Motor neuron (in vitro differentiated cells): ENCODE measurements around the gene NFE2. TPM values are rescaled to one million over a fixed set of nuclear protein-coding genes. Genes with fewer than 3 reads are reported as not detected.
"Not testable (repeated sequence)": the region's sequence is repeated elsewhere in the genome, so short reads cannot be mapped to it uniquely, and the experiment has no call there.

Source experiments
- ATAC-seq, 8 experiments: fragments of 200-7000 bp; cut with Tn5 transposase; replicated peaks in 6 of 8; 2 replicates each; pipeline ENCODE4 v1.8.0; 2021; ENCODE audit warnings: mild to moderate bottlenecking in 8 of 8, moderate library complexity in 8 of 8
- H3K27ac ChIP-seq, 2 donors: fragments of 250-450 bp; sonication (Bioruptor Pico); 2 replicates each; pipeline ENCODE4 v1.9.0; 2021; ENCODE audit warnings: antibody characterized with exemption in 2 of 2, mild to moderate bottlenecking in 2 of 2, moderate library complexity in 1 of 2
- H3K4me1 ChIP-seq, 2 donors: fragments of 250-450 bp; sonication (Bioruptor Pico); replicated peaks in 1 of 2; 2 replicates each; pipeline ENCODE4 v1.6.1; 2021; ENCODE audit warnings: antibody characterized with exemption in 2 of 2, mild to moderate bottlenecking in 2 of 2, moderate library complexity in 1 of 2
- H3K4me3 ChIP-seq, 5 donors: fragments of 250-450 bp; sonication (Bioruptor Pico); 2 replicates each; pipeline ENCODE4 v1.9.0; 2021; ENCODE audit warnings: antibody characterized with exemption in 5 of 5, mild to moderate bottlenecking in 5 of 5, moderate library complexity in 4 of 5
- WGBS, 10 experiments: fragments of 450-650 bp; shearing (Covaris generic); methylation state at CpG; one replicate each; pipeline ENCODE4 v1.0.0; 2022; 5-methylcytosine and 5-hydroxymethylcytosine counted together
- in situ Hi-C, 9 experiments: fragments of 400-800 bp; cut with MboI; loops; one replicate each; pipeline ENCODE4 v1.15.0; 2021; ENCODE audit warnings: low sequenced_read_pairs in 9 of 9, low pct_unique_long_range_greater_than_20kb in 2 of 9; ENCODE audit not compliant: unreplicated experiment in 9 of 9
- total RNA-seq, 8 experiments: library from RNA; unstranded; fragments of 300-600 nt; gene quantifications; 2 replicates each; pipeline versions ENCODE4 v1.2.3 to v1.2.4, GENCODE V29; 2022

The NFE2 gene
- total RNA-seq, 8 experiments from 2014 or later = 0.08 to 17.8 (median 1.6) TPM; not detected in 1

GRCh38 chr12:54329759-54330158 is 28.9 kb upstream of the NFE2 start:
- 24 to 80% (median 60%) methylated on average over 1 to 2 of the region's 5 CpGs; no CpG with 5 or more reads in 5 of the 10 experiments for WGBS, 10 experiments
- in situ Hi-C loops = no loop called here
- ATAC-seq = peak in 4 of 8 experiments; percentile 6 to 48 (median 8)
- Histone ChIP-seq H3K4me3 (no peak overlapping the region), H3K4me1 (peaks cover 22 to 56% of the 10 kb centered on the region in 2 donors), H3K27ac (peak overlapping the region; percentile 35 to 48)

DNA sequence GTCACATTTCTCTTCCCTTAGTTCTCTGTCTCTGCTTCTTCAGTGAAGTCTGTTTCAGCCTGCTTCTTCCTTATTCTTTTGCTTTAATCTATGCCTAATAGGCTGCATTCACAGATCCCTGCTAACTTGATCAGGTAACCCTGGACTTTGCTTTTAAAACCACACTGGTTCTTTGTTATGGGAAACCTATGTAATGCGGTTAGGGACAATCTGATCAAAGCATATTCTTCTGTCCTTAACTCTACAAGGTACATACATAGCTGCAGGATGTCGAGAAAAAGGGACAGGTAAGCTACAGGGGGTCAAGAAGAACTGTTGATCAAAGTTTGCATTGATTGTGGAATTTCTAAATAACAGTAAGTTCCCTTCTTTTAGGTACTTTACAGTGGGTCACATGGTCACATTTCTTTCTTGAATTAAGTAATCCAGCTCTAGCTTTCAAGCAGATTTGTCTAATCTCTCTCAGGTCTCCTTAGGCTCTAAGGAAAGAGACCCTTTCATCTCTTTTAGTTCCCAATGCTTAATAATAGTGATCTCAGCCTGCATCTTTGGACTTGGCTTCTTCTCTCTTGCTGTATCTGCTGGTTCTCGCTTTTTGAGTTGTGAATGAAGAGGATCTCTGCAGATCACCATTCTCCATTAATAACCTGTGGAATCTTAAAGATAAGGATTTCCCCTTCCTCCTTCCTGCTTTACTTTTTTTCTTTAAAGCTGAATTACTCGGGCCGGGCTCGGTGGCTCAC is 28.0 kb upstream of the NFE2 start:
- whole genome bisulfite sequencing, 10 experiments = 50 to 82% (median 73%) methylated on average over 1 to 6 of the region's 6 CpGs
- Histone ChIP-seq H3K27ac (no peak overlapping the region), H3K4me3 (no peak overlapping the region), H3K4me1 (peaks cover 25 to 56% of the 10 kb centered on the region in 2 donors)
- in situ Hi-C loops = no loop called here
- ATAC-seq = no peak

DNA sequence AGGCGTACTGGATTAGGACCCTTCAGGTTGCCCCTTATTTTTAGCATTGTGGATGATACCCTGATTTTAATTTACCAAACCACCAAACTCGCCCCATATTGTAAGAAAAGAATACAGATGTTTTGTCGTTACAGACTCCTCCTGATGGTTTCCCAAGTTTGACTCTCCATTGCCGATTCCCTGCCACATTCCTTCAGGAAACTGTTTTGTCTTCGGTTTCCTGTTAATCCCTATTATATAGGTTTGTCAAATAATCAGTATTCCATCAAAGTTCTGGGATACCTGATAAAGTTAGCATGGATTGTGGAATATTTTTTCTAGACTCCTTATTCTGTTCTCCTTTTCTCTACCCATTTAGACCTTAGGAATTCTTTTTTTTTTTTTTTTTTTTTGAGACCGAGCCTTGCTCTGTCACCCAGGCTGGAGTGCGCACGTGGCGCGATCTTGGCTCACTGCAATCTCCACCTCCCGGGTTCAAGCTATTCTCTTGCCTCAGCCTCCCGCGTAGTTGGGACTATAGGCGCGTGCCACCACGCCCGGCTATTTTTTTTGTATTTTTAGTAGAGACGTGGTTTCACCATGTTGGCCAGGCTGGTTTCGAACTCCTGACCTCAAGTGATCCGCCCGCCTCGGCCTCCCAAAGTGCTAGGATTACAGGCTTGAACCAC is 24.8 kb upstream of the NFE2 start:
- ATAC-seq, in situ Hi-C loops: not testable (repeated sequence)
- WGBS, 10 experiments = 0 to 73% (median 27%) methylated on average over 3 to 19 of the region's 22 CpGs
- peaks cover 21 to 30% of the 10 kb centered on the region in 2 donors for H3K4me1 ChIP-seq
- peak overlapping the region; percentile 94 to 98 for H3K27ac ChIP-seq
- peak overlapping the region; percentile 64 to 92 (median 68) for H3K4me3 ChIP-seq

- Histone ChIP-seq H3K4me1 (peaks cover 13 to 25% of the 10 kb centered on the region in 2 donors), H3K27ac (peak within 1 kb of the TSS; percentile 94 to 98), H3K4me3 (peak within 1 kb of the TSS; percentile 64 to 92 (median 68))
- peak; percentile 96 to 99 (median 98) for ATAC-seq
- in situ Hi-C loops = no loop called here
- 0 to 20% (median 1%) methylated on average over 2 to 14 of the region's 34 CpGs; no CpG with 5 or more reads in 1 of the 10 experiments for WGBS, 10 experiments
Measured at GRCh38 chr12:54324617-54325441, 24.0 kb upstream of the NFE2 start, which contains the start of gene COPZ1. Gene COPZ1 (plus strand): TSS chr12:54325131. CDS start chr12:54325164, 33 bp downstream.

- 29 to 100% (median 83%) methylated on average over 1 to 4 of the region's 5 CpGs; no CpG with 5 or more reads in 1 of the 10 experiments for WGBS, 10 experiments
- no peak for ATAC-seq
- in situ Hi-C loops = no loop called here
- Histone ChIP-seq H3K27ac (no peak overlapping the region), H3K4me1 (peaks cover 7 to 9% of the 10 kb centered on the region in 2 donors), H3K4me3 (no peak overlapping the region)
Measured at GRCh38 chr12:54321363-54321762, 20.5 kb upstream of the NFE2 start.

GRCh38 chr12:54312309-54312708 is 11.5 kb upstream of the NFE2 start:
- H3K4me1 ChIP-seq, H3K4me3 ChIP-seq, H3K27ac ChIP-seq, in situ Hi-C loops: not testable (repeated sequence)
- peak in 1 of 8 experiments; percentile 26 for ATAC-seq
- WGBS, 10 experiments = 33 to 100% (median 82%) methylated on average over 1 to 7 of the region's 7 CpGs; no CpG with 5 or more reads in 2 of the 10 experiments

DNA sequence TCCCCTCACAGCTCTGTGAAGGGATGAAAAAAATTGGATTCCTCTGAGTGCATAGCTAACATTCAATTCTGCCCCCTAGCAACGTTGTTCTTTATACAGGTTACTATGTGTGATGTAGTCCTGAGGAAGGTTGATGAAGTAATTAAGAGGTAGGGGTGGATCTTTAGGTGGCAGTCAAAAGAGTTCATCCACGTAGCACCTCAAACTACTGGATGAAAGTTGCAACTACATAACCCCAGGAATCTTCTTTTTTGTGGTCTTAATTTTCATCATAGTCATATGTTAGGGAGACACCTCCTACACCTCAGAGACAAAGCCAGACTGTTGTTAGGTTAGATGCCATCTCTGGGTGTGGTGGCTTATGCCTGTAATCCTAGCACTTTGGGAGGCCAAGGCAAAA is 10.2 kb upstream of the NFE2 start:
- Histone ChIP-seq H3K4me1 (no peaks in the 10 kb centered on the region), H3K4me3 (no peak overlapping the region), H3K27ac (no peak overlapping the region)
- in situ Hi-C loops = no loop called here
- peak in 1 of 8 experiments; percentile 78 for ATAC-seq
- 20 to 67% (median 49%) methylated on average over 1 to 2 of the region's 2 CpGs; no CpG with 5 or more reads in 4 of the 10 experiments for WGBS, 10 experiments

DNA sequence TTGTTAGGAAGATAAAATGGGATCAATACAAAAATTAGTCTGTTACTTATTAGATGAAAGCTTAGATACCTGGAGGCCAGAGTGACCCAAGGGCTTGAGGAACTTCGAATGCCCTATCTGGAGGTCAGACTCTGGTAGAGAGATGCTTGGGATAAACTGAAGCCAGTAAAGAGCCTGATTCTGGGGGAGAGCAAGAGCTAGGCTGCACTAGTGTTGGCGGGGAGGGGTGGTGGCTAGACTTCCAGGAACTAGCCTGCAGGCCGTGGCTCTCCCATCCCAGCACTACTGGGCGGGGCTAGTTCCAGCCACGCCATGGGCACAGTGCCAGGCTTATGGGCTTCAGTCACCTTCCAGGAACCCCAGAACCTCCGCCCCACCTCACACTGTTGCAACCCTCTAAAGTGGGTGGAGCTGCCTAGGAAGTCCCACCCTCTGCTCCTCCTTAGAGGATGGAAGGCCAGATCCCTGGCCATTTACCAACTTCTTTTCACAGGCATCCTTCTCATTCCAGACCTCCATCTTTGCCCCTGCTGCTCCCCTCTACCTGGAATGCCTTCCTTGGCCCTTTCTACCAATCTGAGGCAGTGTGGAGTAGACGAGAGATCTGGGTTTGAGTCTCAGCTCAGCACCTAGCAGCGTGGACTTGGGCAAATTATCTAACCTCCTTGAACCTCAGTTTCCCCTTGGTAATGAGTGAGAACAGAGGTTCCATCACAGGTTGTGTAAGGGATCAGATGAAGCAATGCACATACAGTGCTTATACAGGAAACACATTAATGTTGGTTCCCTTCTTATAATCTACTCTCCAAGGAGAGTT is 6.3 kb upstream of the NFE2 start:
- Histone ChIP-seq H3K27ac (no peak overlapping the region), H3K4me1 (peaks cover 0 to 2% of the 10 kb centered on the region in 2 donors), H3K4me3 (no peak overlapping the region)
- WGBS, 10 experiments = 15 to 86% (median 73%) methylated on average over 1 to 6 of the region's 8 CpGs; no CpG with 5 or more reads in 1 of the 10 experiments
- ATAC-seq = peak; percentile 40 to 96 (median 59)
- in situ Hi-C loops = no loop called here

DNA sequence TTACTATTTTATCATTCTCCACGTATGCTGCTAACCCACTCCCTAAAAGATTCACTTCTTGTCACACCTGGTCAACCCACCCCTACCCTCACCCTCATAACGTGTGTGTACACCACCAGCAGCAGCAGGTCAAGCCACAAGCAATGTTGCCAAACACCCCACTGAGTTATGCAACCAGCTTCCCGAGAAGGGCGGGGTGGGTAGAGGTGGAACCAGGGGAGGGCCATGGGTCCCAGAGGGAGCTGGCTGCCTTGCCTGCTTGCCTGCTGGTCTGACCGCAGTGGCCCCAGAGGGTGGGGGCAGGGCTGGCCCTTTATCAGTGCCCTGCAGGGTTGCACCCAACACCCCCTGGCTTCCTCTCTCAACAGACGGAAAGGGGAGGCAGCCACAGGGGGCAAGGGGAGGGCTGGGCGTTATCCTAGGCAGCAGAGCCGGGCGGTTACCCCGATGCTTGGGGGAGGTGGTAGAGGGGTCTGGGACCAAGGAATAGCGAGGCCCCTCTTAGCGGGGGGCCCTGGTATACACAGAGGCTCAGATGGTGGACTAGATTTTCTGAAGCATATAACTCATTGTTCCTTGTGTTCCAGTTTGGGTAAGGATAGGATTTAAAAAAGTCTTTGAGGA is 3.5 kb upstream of the NFE2 start:
- H3K4me1 ChIP-seq = peaks cover 2 to 12% of the 10 kb centered on the region in 2 donors
- no peak overlapping the region for H3K4me3 ChIP-seq
- WGBS, 10 experiments = 10 to 50% (median 17%) methylated on average over 1 to 4 of the region's 12 CpGs; no CpG with 5 or more reads in 6 of the 10 experiments
- H3K27ac ChIP-seq = no peak overlapping the region
- ATAC-seq = peak in 3 of 8 experiments; percentile 14 to 28 (median 25)
- in situ Hi-C loops = no loop called here

DNA sequence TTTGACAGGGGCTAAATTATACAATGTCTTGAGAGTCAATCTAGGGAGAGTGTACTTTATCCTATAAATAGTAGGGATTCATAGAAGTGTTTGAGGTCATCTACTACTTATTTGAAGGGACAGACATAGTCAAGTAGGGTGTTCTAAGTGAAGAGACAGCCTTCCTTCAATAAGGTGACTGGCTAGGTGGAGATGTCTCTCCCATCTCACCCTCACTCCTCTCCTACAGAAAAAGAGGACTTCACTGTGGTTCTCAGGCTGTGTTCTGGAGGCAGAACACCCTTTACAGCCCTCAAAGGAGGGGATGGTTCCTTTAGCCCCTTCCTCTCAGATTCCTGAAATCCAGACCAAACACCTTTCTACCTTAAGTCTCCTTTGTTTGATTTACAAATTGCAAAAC is 2.8 kb upstream of the NFE2 start:
- peaks cover 2 to 12% of the 10 kb centered on the region in 2 donors for H3K4me1 ChIP-seq
- H3K4me3 ChIP-seq = no peak overlapping the region
- H3K27ac ChIP-seq = no peak overlapping the region
- in situ Hi-C loops = no loop called here
- ATAC-seq = no peak

DNA sequence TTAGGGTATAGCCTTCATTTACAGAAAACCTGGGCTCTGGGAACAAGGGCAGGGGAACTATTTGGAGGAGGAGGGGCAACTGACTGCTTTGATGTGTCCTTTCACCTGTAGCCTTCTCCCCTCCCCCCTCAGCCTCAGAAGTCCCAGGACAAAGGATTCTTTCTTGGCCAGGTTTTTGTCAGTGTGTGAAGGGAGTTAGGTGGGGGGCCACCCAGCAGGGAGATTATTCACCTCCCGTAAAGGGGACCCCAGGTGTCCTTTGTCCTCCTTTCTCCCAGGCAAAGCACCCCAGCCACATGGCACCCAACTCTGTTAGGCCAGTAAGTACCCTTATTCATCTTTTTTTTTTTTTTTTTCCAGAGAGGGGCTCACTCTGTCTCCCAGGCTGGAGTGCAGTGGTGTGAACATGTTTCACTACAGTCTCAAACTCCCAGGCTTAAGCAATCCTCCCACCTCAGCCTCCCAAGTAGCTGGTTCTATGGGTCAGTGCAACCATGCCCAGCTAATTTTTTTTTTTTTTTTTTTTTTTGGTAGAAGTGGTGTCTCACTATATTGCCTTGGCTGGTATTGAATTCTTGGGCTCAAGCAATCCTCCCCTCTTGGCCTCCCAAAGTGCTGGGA is 723 bp upstream of the NFE2 start:
- no peak overlapping the region for H3K4me3 ChIP-seq
- 100% methylated on average over 1 of the region's 1 CpG; no CpG with 5 or more reads in 8 of the 10 experiments for WGBS, 10 experiments
- H3K27ac ChIP-seq = no peak overlapping the region
- ATAC-seq = no peak
- H3K4me1 ChIP-seq = peaks cover 2 to 12% of the 10 kb centered on the region in 2 donors
- in situ Hi-C loops = no loop called here
